GM18507 (cell line): Measurements from ENCODE around the gene CHRNA3.
A peak's percentile ranks its signal among the peaks of the same experiment; 100 is the strongest.

Experiments used
- DNase-seq: peaks from one replicate; pipeline ENCODE4 v3.0.0; 2011; ENCODE audit warnings: low read depth; ENCODE audit not compliant: insufficient read length; ENCODE audit errors: extremely low spot score
- FAIRE-seq: peaks from 2 replicates; lab custom pipeline; 2011; peaks lifted over from hg19 to GRCh38; lab: Jason Lieb, UNC

Gene CHRNA3

DNA sequence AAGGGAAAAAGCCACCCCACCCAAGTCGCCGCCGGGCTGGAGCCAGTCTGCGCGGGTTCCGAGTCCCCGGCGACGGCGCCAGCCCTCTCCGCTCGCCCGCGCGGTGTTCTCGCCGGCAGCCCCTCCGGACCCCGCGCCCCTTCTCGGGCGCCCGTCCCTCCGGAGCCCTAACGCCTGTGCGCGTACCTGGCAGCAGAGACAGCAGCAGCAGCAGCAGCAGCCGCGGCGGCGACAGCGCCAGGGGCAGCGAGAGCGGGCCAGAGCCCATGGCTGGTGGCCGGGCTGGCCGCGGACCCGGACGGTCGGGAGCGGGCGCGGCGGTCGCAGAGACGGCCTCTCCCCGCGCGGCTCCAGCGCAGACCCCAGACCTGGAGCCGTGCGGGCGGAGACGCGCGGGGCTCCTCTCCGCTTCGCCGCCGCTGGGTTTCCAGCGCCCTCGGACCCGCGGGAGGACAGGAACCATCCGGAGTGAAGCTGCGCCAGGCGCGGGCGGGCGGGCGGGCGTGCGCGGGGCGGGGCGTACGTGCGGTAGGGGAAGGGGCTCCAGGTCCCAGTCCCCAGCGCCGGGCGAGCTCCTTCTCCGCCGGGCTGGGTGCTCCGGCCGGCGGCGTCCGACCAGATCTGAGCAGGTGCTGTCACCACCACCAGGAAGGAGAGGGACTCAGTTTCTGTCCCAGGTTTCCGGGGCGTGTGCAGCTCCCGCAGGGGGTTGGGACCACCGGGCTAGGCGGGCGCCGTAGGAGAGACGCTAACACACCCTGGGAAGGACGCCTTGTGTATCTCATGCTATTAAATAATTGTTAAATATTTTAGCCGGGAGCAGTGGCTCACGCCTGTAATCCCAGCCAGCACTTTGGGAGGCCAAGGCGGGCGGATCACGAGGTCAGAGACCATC lies at the start of gene CHRNA3:
Gene CHRNA3, minus strand, starts transcription at position 470 of the 895 bp plus-strand sequence. Its CDS starts 202 bp downstream, at position 268.
- DNase-seq = no peak

DNA sequence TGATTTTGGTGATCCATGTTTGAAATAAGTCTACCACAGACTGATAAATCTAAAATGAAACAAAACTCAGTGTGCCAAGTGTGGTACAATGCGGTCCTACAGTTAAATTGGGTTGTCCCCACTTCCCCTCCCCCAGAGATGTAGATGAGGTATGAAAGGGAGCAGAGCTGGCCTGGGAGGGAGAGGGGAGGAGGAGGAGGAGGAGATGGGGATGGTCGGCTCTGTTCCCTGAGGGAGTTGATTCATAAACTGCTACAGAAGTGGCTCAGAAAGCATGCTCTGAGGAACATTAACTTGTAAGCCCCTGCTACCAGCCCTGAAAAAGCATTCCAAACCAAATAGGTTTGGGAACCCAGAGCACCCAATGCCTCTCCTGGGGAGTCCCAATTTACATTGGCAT lies 48.2 kb upstream of the CHRNA3 start:
- no peak for FAIRE-seq
- no peak for DNase-seq

More for the DNA sequence above, at the start of gene CHRNA3:
- FAIRE-seq = no peak

DNA sequence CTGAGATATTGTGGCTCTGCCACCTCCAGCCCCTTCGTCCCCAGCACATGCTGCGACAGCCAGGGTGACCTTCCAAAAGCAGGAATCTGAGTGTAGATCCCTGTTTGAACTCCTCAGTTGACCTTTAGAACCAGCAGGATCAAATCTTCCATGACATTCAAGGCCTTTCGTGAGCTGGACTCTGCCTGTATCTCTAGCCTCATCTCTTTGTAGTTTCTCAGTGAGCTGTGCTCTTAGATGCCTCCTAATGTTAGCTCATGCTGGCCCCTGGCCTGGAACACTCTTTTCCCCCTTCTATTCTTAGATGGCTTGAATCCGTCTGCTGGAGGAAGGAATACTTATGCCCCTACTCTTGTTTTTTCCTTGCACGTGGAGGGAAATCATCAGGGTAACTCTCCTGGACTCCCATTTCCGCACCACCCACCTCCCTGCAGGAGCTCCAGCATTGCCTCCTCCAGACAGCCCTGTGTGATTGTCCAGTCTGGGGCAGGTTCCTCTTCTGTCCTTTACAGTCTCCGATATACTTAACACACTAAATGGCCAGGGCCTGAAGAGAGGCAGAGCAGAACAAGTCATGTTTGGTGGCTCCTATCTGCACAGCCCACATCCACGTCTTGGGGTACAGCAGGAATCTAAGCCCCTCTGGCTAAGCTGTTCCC lies 46.9 kb upstream of the CHRNA3 start:
- FAIRE-seq = no peak
- DNase-seq = no peak

DNA sequence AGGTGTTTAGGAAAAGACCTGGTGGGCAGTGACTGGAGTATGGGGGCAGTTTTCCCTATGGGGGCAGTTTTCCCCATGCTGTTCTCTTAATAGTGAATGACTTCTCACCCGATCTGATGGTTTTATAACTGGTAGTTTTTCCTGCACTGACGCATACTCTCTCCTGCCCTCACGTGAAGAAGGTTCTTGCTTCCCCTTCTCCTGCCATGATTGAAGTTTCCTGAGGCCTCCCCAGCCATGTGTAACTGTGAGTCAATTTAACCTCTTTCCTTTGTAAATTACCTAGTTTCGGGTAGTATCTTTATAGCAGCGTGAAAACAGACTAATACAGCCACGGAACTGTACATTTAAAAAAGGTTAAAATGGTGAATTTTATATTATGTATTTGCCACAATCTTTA lies 45.2 kb upstream of the CHRNA3 start:
- DNase-seq = no peak
- FAIRE-seq = no peak

DNA sequence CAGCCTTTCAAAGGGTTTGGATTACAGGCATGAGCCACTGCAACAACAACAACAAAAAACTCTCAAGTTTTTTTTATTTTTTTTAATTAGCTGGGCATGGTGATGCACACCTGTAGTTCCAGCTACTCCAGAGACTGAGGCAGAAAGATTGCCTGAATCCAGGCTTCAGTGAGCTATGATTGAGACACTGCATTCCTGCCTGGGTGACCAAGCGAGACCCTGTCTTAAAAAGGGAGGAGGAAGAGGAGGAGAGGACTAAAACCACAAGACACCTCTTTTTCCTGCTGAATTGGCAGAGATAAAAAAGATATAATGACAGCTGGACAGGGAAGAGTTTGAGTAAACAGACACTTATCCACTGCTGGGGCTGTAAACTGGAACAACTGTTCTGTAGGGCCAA lies 42.9 kb upstream of the CHRNA3 start:
- FAIRE-seq (no peak), DNase-seq (no peak)

DNA sequence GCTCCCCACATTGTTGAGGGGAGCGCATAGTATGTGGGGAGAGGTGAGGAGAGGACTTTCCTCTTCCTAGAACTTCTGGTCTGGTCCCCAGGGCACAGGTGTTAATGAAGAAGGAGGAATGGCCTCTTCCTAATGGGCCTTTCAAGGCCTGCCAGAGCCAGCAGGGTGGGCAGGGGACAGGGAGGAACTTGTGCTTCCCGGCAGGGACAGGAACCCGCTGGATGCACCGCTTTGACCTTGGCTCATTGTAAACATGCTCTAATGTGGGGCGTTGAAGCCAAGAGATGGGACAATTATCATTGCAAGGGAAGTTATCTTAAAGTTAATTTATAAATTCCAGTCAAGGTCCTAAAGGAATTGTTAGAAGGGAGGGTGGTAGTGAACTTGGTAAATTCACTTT lies 41.2 kb upstream of the CHRNA3 start:
- DNase-seq = no peak
- FAIRE-seq = no peak

DNA sequence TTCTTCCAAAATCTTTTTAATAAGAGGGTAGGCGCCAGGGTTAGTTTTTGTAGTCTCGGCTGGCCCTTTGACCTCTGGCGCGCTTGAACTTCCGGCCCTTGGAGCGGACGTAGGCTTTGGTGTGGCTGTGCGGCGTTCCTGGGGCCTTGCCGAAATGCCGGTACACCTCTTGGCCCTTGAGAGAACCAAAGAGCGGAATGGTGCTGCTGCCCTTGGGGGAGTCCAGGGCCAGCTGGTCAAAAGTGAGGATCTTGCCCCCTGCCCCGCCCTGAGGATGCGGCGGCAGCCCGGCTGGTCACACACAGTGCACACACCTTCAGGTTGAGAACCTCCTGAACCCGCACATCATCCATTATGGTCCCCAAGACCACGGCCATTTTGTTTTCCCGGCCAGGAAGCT lies 40.2 kb upstream of the CHRNA3 start:
- FAIRE-seq (no peak), DNase-seq (no peak)

DNA sequence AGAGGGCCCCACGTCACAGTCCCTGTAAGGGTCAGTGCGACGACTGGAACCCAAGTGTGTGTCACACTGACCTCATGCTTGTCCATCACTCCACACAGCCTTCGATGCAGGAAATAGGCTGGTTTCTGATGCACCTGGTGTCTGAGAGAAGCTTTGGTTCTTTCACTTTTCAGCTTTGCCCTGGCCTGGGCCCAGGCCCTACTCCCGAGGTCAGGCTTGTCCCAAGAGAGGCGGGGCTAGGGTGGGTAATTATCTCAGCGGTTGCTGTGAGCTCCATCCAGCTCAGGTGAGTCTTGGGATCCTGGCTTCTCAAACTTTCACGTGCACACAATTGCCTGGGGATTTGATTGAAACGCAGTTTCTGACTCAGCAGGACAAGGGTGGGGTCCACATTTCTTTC lies 39.8 kb upstream of the CHRNA3 start:
- no peak for FAIRE-seq
- no peak for DNase-seq

DNA sequence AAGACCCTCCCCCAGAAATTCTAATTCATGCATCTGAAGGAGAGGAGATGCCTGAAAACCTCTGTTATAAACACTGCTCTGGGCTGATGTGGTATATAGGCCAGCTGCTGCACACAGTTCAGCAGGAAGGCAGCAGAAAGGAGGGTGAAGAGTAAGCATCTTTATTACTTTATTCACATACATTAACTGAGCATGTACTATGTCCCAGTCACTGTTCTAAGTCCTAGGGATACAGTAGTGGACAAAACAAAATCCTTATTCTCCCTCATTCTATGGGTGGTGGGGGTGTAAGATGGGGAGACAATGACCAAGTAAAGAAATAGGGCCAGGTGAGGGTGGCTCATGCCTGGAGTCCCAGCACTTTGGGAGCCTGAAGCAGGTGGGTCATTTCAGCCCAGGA lies 38.0 kb upstream of the CHRNA3 start:
- DNase-seq = no peak
- FAIRE-seq = no peak

DNA sequence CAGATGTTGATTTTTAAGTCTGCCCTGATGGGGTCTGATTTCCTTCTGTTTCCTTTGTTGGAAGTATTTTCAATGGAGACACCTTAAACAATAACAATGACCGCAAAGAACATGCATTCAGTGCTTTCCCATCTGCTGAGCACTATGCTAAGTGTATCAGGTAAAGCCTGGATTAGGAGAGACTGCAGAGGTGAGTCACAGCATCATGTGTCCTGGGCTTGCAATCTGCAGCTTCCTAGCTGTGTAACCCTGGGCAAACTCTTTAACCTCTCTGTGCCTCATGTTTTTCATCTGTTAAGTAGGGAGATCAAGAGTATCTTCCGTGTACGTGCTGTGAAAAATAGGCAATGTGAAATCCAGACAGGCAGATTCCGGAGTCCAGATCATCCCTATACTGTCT lies 33.5 kb upstream of the CHRNA3 start:
- FAIRE-seq = no peak
- no peak for DNase-seq

DNA sequence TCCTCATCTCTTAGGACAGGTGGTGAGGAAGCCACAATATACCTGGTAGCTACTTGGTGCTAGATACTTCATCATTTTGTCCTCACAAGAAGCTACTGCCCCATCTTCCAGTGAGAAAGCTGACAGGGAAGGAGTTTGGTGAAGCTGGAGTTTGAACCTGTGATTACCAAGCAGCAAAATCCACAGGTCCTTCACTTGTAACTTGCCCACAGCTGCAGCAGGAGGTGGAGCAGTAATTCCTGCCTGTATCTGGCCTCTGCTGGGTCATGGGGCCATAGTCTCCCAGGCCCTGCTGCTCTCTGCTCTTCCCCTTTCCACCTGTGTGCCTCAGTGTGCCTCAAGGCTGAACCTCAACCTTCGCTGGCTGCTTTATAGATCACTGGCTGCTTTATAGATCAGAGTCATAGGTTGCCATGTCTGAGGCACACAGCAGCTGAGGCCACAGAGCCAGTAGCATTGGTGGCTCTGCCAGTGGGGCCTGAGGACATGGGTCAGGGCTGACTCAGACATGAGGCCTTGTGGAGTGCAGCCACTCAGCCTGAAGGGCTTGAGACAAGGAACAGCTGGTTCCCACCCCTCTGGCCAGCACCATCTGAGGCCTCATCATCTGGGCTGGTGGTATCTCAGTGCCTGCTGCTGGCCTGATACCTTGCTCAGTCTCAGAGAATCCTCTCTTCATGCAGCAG lies 31.3 kb upstream of the CHRNA3 start:
- no peak for FAIRE-seq
- no peak for DNase-seq

DNA sequence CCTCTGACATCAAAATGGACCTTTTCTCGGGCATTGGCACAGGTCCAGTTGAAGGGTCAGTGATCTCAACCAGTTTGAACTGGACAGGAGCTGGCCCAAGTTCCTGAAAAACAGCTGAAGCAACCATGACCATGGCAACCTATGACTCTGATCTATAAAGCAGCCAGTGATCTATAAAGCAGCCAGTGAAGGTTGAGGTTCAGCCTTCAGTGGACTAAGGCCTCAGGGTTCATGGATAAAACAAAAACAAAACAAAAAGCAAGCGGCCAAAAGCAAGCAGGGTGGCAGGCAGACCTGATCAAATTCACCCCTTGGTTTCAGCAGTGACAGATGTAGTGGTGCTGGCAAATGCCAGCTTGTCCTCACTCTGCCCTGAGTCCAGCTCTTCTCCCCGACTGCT lies 30.2 kb upstream of the CHRNA3 start:
- DNase-seq = no peak
- FAIRE-seq = no peak

DNA sequence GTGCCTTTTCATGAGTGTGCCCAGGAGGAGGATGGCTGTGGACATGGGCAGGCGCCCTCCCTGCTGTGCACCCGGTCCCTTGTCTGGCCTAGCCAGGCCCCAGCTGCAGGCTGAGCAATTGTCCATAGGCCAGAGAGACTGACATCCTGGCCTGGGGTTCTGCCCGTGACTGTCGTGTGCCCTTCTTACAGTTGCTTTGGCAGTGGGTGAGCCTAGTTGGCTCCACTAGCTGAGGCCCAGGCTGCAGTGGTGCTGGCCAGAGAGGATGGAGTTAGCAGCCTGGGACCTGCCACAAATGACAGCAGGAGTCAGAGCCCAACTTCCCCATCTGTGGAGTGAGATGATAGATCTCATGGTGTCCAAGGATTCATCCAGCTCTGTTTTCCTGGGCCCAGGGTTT lies 29.2 kb upstream of the CHRNA3 start:
- FAIRE-seq (no peak), DNase-seq (no peak)

DNA sequence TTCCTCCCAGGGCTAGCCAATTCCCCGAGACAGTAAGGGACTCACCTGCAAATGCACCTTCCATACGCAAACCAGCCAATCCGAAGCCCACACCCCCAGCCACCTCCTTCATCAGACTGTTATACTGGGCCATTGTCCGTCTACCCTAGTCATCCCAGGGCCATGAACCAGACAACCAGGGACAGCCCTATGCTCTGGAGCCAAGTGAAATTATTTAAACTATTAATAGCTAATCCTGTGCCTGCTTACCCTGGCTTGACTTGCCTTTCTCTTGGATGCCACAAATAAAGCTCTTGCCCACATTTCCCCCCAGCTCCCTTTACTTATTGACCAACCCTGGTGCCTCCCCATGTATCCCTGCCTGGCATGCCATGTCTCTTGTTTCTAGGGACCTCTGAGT lies 24.2 kb upstream of the CHRNA3 start:
- DNase-seq = no peak
- no peak for FAIRE-seq

DNA sequence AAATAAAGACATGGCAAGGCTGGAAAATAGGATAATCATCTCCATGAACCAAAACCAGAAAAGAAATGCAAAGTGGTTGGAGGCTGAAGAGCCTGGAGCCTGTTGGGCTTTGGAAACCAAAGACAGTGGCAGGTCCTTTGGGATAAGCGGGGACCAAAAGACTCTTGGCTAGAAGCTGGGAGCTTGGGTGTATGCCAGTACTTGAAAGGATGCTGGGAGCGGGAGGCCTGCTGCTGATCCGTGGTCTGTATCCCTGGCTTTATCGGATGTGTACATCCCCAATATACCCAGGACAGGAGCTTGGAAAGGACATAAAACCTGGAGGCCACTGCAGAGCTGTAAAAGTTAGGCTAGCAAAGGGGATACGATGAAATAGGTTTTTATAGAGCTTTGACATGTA lies 21.5 kb upstream of the CHRNA3 start:
- DNase-seq = no peak
- no peak for FAIRE-seq

DNA sequence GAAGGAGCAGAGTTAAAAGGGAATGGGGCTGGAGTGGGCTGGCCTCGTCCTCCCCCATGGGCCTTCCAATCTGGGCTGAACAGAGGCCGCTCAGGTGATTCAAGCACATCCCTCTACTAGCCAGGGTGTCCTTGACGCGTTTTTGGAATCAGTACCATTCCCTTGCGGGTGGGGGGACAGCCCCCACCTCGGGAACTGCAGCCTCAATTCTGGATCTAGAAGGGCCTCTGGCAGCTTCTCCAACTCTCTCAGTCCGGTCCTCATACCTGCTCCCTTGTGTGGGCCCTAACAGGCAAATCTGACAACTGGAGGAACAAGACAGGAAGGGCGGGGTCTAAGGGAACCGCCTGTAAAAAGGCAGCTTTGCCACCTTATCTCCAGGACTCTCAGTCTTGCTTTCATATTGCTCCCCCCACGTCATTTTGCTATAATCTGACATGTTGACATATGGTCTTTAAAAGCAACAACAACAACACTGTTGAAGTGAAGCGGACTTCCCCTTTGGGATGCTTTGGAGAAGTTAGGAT lies 21.0 kb upstream of the CHRNA3 start:
- DNase-seq (no peak), FAIRE-seq (no peak)

DNA sequence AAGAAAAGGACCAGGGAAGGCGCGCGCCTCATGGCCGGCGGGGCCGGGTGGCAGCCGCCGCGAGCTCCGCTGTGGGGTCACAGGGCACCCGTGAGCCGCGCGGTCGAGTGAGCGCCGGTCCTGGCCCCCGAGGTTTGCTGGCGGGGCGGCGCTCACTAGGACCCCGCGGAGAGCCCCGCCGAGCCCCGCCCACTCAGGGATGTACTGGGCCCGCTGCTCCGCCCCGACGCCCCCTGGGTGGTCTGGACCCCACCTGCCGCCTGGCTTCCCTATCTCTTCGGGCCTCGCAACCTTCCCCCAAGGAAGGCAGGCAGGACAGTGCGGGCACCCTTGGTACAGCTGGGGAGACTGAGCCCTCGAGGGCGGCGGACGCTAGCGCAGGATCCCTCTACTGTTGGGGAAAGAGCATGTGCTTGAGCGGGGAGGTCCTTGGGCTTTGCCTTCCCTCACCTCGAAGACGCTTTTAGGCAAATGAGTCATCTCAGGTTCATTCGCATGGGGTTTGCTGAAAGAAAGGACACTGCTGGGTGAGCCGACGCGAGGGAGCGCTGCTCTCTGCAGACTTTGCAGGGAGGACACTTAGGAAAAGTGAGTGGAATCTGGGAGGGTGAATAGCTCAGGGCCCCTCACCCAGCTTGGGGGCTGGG lies 20.4 kb upstream of the CHRNA3 start, which contains the start of gene CHRNB4:
Gene CHRNB4, minus strand, starts transcription at position 109 of the 647 bp plus-strand sequence. Its CDS starts 77 bp downstream, at position 32.
- FAIRE-seq (no peak), DNase-seq (no peak)

DNA sequence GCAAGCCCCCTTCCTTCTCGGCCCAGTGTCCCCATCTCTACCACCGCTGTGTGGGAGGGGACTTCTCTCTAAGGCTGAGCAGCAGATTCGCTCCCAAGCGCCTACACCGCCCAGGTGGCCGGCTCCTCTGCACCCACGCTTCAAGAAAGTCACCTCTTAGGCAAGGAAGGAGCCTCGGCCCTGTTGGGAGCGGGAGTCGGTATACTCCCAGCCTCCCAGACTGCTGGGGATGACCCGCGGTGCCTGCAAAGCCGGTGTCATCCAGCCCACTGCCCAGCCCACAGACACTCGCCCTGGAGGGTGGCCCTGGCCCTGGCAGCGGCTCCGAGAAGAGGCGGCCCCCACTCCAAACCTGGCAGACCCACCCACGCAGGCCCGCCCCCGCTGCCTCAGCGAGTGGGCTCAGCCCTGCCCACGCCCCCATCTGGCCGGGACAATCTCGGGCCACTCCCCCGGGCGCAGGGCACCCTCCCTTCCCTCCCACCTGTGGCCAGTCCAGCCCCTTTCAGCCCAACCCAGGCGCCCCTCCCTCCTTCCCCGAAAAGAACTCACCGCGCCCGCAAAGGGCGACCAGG lies 19.8 kb upstream of the CHRNA3 start:
- no peak for DNase-seq

DNA sequence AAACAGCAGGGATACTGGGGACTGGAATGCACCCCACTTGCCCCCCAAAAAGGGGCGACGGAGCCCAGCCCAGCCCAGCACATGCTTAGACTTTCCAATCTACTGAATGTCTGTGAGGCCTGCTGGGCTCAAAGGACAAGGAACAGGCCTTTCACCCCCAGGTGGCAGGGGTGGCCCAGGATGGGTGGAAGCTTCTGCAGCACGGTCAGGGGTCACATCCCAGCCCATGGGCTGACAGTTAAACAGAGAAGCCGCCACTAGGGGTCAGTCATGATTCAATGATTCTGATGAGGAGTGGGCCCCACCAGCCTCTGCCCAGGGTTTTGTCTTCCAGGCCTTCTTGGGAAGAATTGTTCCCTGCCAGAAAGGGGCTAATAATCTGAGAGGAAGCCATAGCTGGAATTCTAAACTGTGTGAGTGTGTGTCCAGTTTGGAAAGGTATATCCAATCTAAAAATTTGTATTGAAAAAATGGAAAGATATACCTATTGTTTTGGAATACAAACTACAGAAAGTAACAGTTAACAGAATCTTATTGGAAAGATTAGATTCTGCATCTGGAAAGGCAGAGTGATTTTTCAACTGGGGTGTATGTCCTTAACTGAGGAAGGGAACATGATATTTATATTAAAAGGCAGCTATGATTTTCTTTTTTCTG lies 18.0 kb upstream of the CHRNA3 start:
- peak; percentile 71 for FAIRE-seq

More for the DNA sequence above, 19.8 kb upstream of the CHRNA3 start:
- no peak for FAIRE-seq

More for the DNA sequence above, 18.0 kb upstream of the CHRNA3 start:
- DNase-seq = no peak
